ENCODE results near the gene TBC1D20. TPM values are rescaled to one million over a fixed set of nuclear protein-coding genes. Genes with fewer than 3 reads are reported as not detected.

Gene TBC1D20
- total and polyA plus RNA-seq, 8 donors, result 33.4 to 42.6 (median 35.9) TPM

GRCh38 chr20:445514-446336, 16.6 kb downstream of the TBC1D20 start:
- Histone ChIP-seq H3K9me3 (no peaks in the 10 kb centered on the region), H3K27me3 (no peaks in the 10 kb centered on the region), H3K4me3 (no peak overlapping the region), H3K36me3 (peaks cover 0 to 62% of the 10 kb centered on the region in 2 donors), H3K4me1 (peaks cover 0 to 21% of the 10 kb centered on the region in 2 donors), H3K27ac (peak overlapping the region in 1 of 2 donors; percentile 23)
- intact Hi-C loops (cut with DNase I), result no loop called here
- DNase-seq (peak in 1 of 4 donors; percentile 41), ATAC-seq (peak; percentile 72)
- TF ChIP-seq CTCF (IDR thresholded peaks at IDR 0.05), result no peak

GRCh38 chr20:444862-445426, 17.4 kb downstream of the TBC1D20 start:
- no peaks in the 10 kb centered on the region for H3K9me3 ChIP-seq
- H3K27me3 ChIP-seq, result no peaks in the 10 kb centered on the region
- intact Hi-C loops (cut with DNase I), result no loop called here
- no peak overlapping the region for H3K4me3 ChIP-seq
- H3K36me3 ChIP-seq, result peaks cover 0 to 70% of the 10 kb centered on the region in 2 donors
- peak overlapping the region in 1 of 2 donors; percentile 28 for H3K27ac ChIP-seq
- DNase-seq, result no peak
- ATAC-seq, result peak; percentile 41
- no peak for TF ChIP-seq CTCF (IDR thresholded peaks at IDR 0.05)
- H3K4me1 ChIP-seq, result peaks cover 0 to 21% of the 10 kb centered on the region in 2 donors

- peaks cover 0 to 27% of the 10 kb centered on the region in 2 donors for H3K4me1 ChIP-seq
- DNase-seq, result no peak
- no peak for ATAC-seq
- H3K27ac ChIP-seq, result no peak overlapping the region
- no peak for TF ChIP-seq CTCF (IDR thresholded peaks at IDR 0.05)
- intact Hi-C loops (cut with DNase I), result no loop called here
- no peaks in the 10 kb centered on the region for H3K27me3 ChIP-seq
- peaks cover 0 to 78% of the 10 kb centered on the region in 2 donors for H3K36me3 ChIP-seq
- no peaks in the 10 kb centered on the region for H3K9me3 ChIP-seq
- no peak overlapping the region for H3K4me3 ChIP-seq
These were observed 18.2 kb downstream of the TBC1D20 start for GRCh38 chr20:444117-444516.

GRCh38 chr20:443223-443775, 19.0 kb downstream of the TBC1D20 start:
- Histone ChIP-seq H3K27ac (no peak overlapping the region), H3K36me3 (peaks cover 0 to 87% of the 10 kb centered on the region in 2 donors), H3K27me3 (no peaks in the 10 kb centered on the region), H3K4me3 (no peak overlapping the region), H3K4me1 (peaks cover 0 to 35% of the 10 kb centered on the region in 2 donors), H3K9me3 (no peaks in the 10 kb centered on the region)
- intact Hi-C loops (cut with DNase I), result no loop called here
- ATAC-seq, result no peak
- TF ChIP-seq CTCF (IDR thresholded peaks at IDR 0.05), result no peak
- DNase-seq, result no peak

- ATAC-seq (no peak), DNase-seq (no peak)
These were observed 21.7 kb downstream of the TBC1D20 start for GRCh38 chr20:440636-441035.

More at GRCh38 chr20:440636-441035, 21.7 kb downstream of the TBC1D20 start:
- intact Hi-C loops (cut with DNase I), result no loop called here
- Histone ChIP-seq H3K4me3 (no peak overlapping the region), H3K27ac (no peak overlapping the region), H3K27me3 (no peaks in the 10 kb centered on the region), H3K9me3 (no peaks in the 10 kb centered on the region), H3K36me3 (peaks cover 0 to 97% of the 10 kb centered on the region in 2 donors), H3K4me1 (peaks cover 0 to 35% of the 10 kb centered on the region in 2 donors)
- TF ChIP-seq CTCF (IDR thresholded peaks at IDR 0.05), result no peak

Data from left lung (tissue), 10 donors.